HG03060 (cell line): ENCODE measurements around the gene PGP.

Source experiments
- ATAC-seq: cut with Tn5 transposase; IDR thresholded peaks from one replicate; pipeline ENCODE4 v1.9.1; 2021; ENCODE audit warnings: low read depth, moderate number of reproducible peaks; ENCODE audit not compliant: unreplicated experiment

PGP gene

DNA sequence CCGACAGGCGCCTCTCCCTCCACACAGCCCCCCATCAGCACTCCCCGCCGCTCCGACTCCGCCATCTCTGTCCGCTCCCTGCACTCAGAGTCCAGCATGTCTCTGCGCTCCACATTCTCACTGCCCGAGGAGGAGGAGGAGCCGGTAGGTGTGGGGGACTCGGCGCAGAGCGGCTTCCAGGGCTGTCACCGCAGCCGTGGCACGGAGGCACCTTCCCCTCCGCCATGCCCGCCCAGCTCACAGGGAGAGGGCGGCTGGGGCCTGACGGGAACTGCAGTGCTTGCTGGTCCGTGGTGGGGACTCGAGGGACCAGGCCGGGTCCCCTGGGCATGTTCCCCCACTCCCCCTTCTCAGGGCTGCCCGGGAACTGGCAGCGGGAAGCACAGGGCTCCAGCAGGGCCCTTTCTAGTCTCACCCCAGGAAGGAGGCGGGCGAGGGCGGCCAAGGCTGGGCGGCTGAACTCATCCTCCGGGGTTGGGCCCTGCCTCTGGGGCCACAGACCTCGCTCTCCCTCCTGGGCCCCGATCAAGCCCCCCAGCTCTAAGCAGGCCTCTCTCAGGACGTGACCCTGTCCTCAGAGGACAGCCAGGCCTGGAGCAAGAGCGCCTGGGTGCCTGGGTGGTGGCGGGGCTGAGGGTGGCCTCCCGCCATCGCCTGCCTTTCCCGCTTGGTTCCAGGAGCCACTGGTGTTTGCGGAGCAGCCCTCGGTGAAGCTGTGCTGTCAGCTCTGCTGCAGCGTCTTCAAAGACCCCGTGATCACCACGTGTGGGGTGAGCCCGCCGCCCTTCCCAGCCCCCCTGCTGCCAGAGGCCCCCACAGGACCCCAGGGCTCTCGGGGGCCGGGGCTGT is 43.8 kb downstream of the PGP start:
- no peak for ATAC-seq

DNA sequence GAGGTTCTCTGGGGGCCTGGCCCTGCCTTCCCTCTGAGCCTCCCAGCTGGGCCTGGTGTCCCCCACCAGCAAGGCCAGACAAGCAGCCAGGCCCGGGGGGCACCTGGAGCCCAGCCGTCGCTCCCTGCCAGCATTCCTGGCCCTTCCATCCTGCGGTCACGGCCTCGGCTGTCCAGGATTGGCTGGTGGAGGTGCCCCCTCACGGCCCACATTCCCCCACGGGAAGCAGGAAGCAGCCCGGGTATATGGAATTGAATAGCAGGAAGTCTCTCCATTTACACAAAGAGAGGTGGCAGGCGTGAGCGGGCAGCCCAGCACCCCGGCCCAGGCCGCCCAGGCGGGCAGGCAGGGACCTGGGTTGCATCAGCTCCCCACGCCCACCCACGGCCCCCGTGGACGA is 44.6 kb downstream of the PGP start:
- ATAC-seq: no peak

DNA sequence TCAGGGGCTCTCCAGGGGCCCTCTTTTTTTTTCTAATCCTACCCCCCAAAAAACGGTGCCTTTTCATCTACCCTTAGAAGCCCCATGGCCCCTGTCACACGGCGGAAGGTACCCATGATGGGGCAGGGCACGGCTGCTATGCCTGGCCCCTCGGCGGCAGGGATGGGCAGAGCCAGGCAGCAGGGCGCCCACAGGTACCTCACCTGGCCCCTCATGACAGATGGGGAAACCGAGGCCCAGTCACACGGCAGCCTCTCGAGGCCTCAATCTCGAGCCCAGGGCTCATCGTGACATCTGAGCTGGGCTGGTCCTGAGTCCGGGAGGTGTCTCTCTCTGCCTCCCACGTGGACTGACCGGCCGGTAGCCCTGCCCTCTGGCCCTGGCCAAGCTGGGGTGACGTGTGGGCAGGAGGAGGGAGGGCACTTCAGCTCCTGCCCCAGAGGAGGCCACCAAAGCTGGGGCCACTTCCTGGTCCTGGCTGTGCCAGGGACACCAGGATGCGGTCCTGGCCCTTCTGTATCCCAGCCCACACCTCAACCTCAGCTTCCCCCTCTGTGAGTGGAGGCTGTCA is 47.5 kb downstream of the PGP start:
- no peak for ATAC-seq

DNA sequence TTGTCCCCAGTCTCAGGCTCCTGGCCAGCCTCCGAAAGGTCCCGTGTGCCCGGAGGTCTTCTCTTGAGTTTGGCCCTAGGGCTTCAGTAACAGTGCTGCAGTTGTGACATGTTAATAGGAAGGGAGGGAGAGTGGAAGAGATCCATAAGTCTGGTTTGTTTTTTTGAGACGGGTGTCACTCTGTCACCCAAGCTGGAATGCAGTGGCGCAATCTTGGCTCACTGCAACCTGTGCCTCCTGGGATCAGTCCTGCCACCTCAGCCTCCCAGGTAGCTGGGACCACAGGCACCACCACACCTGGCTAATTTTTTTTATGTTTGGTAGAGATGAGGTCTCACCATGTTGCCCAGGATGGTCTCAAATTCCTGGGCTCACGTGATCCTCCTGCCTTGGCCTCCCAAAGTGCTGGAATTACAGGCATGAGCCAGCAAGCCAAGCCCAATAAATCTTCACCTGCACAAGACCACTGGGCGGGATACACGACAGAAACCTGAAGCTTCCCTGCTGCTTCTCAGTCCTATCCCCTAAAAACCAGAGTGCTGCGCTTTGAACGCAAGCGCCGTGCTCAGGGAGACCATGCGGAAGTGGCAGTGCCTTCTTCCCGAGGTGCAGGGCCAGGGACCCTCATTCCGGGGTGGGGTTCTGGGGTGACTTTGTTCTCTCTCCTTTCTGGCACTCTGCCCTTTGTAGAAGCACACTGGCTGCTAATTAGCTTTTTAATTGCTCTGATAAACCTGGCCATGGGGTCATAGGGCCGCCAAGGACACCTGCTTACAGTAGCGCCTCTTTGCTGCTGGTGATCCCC is 48.2 kb downstream of the PGP start:
- no peak for ATAC-seq

DNA sequence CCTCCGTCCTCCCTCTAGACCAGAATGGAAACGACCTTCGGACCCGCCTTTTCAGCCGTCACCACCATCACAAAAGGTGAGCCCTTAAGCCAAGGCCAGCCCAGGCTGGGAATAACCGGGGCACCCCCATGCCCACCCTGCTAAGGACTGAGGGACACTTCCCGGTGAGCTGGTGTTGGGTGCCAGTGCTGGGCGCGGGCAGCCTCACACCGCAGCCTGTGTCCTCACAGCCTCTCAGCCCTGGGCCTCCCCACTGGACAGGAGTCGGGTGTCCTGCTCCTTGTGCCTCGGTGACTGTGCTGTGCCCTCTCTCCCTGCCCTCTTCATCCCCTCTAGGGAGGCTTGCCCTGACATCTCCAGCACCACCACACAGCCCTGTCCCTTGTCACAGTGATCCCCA is 48.8 kb downstream of the PGP start:
- no peak for ATAC-seq

DNA sequence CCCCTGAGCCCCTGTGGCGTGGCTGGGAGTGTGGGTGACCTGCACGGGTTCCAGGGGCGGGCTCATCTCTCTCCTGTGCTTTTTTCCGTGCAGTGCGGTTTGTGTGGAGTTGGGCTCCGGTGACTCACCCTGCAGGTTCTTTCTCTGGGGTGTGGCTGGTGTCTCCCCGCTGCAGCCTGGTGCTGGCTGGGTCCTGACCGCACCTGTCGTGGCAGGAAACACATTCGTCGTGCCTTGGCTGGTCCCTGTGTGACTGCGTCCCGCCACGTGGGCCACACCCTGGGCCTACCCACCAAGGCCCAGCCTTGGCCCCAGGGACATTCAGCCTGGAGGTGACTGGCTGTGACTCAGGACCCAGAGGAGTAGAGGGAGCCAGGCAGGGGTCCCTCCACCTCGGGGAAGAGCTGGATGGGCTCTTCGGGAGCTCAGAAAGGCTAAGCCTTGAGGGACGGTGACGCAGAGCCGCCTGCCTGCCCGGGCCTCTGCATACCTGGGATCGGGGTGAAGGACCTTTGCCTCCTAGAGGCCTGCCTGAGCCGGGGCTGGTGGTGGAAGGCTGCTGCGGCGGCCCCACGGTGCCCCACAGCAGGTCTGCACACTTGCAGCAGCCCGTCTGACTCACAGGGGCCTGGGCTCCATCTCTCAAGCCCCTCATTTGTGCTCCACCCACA is 51.3 kb downstream of the PGP start:
- ATAC-seq: no peak

DNA sequence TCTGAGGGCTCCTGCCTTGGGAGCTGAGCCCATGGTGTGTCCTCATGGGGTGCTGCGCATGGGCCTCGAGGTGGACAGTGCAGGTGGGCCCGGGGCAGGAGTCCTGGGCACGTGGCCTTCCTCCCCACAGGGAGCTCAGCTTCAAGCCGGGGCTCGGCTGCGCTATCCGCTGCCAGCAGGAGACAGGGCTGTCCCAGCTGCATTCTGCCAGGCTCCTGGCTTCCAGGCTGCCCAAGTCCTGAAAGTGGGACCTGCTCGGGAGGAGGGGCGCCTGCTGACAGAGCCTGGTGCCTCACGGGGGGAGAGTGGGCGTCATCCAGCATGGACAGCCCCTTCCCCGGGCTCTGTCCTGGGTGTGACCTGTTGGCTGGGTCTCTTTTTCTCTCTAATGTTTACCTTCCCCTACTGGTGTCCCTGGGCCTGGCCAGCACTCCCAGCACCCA is 51.9 kb downstream of the PGP start:
- no peak for ATAC-seq

DNA sequence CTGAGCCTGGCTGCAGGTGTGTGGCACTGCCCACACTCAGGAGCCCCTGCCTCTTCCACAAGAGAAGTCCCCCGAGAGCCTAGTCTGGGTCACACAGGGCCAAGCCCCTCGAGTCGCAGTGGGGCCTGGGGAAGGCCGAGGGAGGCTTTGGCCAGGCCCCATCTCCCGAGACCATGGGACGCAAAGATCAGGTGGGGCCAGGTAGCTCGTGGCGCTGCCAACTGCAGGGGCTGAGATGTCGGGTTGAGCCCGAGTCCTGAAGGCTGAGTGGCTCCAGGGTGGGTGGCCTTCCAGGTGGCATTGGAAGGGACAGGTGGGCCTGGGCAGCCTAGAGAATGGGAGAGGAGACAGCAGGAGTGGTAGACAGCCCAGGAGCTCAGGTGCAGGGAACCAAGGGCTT is 52.7 kb downstream of the PGP start:
- ATAC-seq: no peak
